ENCODE measurements around the gene THSD7A. TPM values are rescaled to one million over a fixed set of nuclear protein-coding genes. Genes with fewer than 3 reads are reported as not detected.

Gene THSD7A
- total RNA-seq, 1 donor from 2014 or later = 41.0 TPM

GRCh38 chr7:11817111-11817740 lies 14.8 kb downstream of the THSD7A start:
- no peak for DNase-seq

GRCh38 chr7:11811709-11812108 lies 20.3 kb downstream of the THSD7A start:
- no peak for DNase-seq

GRCh38 chr7:11810043-11810625 lies 21.9 kb downstream of the THSD7A start:
- DNase-seq = no peak

- DNase-seq = no peak
Observed at GRCh38 chr7:11807000-11807399, 25.0 kb downstream of the THSD7A start.

- no peak for DNase-seq
Observed at GRCh38 chr7:11804621-11805020, 27.4 kb downstream of the THSD7A start.

- no peak for DNase-seq
Observed at GRCh38 chr7:11795231-11795630, 36.8 kb downstream of the THSD7A start.

- no peak for DNase-seq
Observed at GRCh38 chr7:11792166-11792565, 39.8 kb downstream of the THSD7A start.

- no peak for DNase-seq
Observed at GRCh38 chr7:11788568-11788967, 43.4 kb downstream of the THSD7A start.

- DNase-seq = no peak
Observed at GRCh38 chr7:11787534-11787933, 44.5 kb downstream of the THSD7A start.

GRCh38 chr7:11786186-11786585 lies 45.8 kb downstream of the THSD7A start:
- DNase-seq = no peak

- DNase-seq = no peak
Observed at GRCh38 chr7:11784769-11785536, 47.0 kb downstream of the THSD7A start.

- no peak for DNase-seq
Observed at GRCh38 chr7:11779864-11780674, 51.9 kb downstream of the THSD7A start.

- DNase-seq = no peak
Observed at GRCh38 chr7:11776039-11776438, 56.0 kb downstream of the THSD7A start.

- DNase-seq = no peak
Observed at GRCh38 chr7:11775401-11775800, 56.6 kb downstream of the THSD7A start.

GRCh38 chr7:11768263-11768662 lies 63.7 kb downstream of the THSD7A start:
- no peak for DNase-seq

- DNase-seq = no peak
Observed at GRCh38 chr7:11767148-11767547, 64.8 kb downstream of the THSD7A start.

- DNase-seq = no peak
Observed at GRCh38 chr7:11760372-11760771, 71.6 kb downstream of the THSD7A start.

- DNase-seq = no peak
Observed at GRCh38 chr7:11758627-11759111, 73.3 kb downstream of the THSD7A start.

- DNase-seq = no peak
Observed at GRCh38 chr7:11757153-11757552, 74.8 kb downstream of the THSD7A start.

- DNase-seq = no peak
Observed at GRCh38 chr7:11754933-11755332, 77.1 kb downstream of the THSD7A start.

- DNase-seq = no peak
Observed at GRCh38 chr7:11754123-11754522, 77.9 kb downstream of the THSD7A start.

GRCh38 chr7:11753433-11753832 lies 78.6 kb downstream of the THSD7A start:
- DNase-seq = no peak

All from occipital lobe (tissue), 2 donors.